PC-3 (cell line): ENCODE measurements around the gene SFT2D3. TPM values are rescaled to one million over a fixed set of nuclear protein-coding genes. Genes with fewer than 3 reads are reported as not detected.

Experiments used
- ATAC-seq: fragments of 200-7000 bp; cut with Tn5 transposase; 2 replicates; pipeline ENCODE4 v1.9.1; 2020; ENCODE audit warnings: mild to moderate bottlenecking, moderate library complexity
- BruUV-seq: library from RNA; stranded (reverse); fragments of 400-500 nt; replicated peaks from 2 replicates; lab custom pipeline; 2021; lab: Mats Ljungman, UMichigan
- CTCF ChIA-PET: fragments of 300-600 bp; sonication (Branson Sonifier 250); formaldehyde crosslinking; loops from one replicate; lab custom pipeline; 2022; ENCODE audit warnings: antibody characterized with exemption; lab: Charles Lee
- POLR2A ChIA-PET: fragments of 300-600 bp; sonication (Branson Sonifier 250); formaldehyde crosslinking; loops from one replicate; lab custom pipeline; 2022; ENCODE audit warnings: antibody characterized with exemption; ENCODE audit not compliant: unreplicated experiment; lab: Charles Lee
- DNase-seq: peaks from one replicate; pipeline ENCODE4 v3.0.0-alpha.2; 2015
- H2AFZ ChIP-seq: fragments of 300-600 bp; sonication (generic); 2 replicates; pipeline ENCODE4 v1.6.0; 2016; ENCODE audit warnings: antibody characterized with exemption, low read length
- H3F3A ChIP-seq: fragments of 300-600 bp; sonication (generic); one replicate; pipeline ENCODE4 v1.6.0; 2017; ENCODE audit warnings: antibody characterized with exemption, low read length, control low read depth, mild to moderate bottlenecking; ENCODE audit not compliant: unreplicated experiment
- H3K27ac ChIP-seq: fragments of 300-600 bp; sonication (generic); 2 replicates; pipeline ENCODE4 v1.5.1; 2016; ENCODE audit warnings: mild to moderate bottlenecking, low read length
- H3K27me3 ChIP-seq: fragments of 300-600 bp; sonication (generic); 2 replicates; pipeline ENCODE4 v1.6.1; 2016; ENCODE audit warnings: low read length, mixed read lengths
- H3K36me3 ChIP-seq: fragments of 300-600 bp; sonication (generic); 2 replicates; pipeline ENCODE4 v1.6.1; 2016; ENCODE audit warnings: low read depth, mixed run types, low read length, mixed read lengths
- H3K4me1 ChIP-seq: fragments of 300-600 bp; sonication (generic); 2 replicates; pipeline ENCODE4 v1.5.1; 2016; ENCODE audit warnings: low read length; ENCODE audit not compliant: insufficient read depth
- H3K4me2 ChIP-seq: fragments of 300-600 bp; sonication (generic); 2 replicates; pipeline ENCODE4 v1.6.0; 2016; ENCODE audit warnings: low read length
- H3K4me3 ChIP-seq: fragments of 300-600 bp; sonication (generic); 2 replicates; pipeline ENCODE4 v1.5.1; 2016; ENCODE audit warnings: mild to moderate bottlenecking, low read length, mixed read lengths
- H3K79me2 ChIP-seq: fragments of 300-600 bp; sonication (generic); 2 replicates; pipeline ENCODE4 v1.6.1; 2017; ENCODE audit warnings: low read length, mixed read lengths
- H3K9ac ChIP-seq: fragments of 300-600 bp; sonication (generic); 2 replicates; pipeline ENCODE4 v1.6.0; 2016; ENCODE audit warnings: mild to moderate bottlenecking, low read length
- H3K9me2 ChIP-seq: fragments of 300-600 bp; sonication (generic); replicated peaks from 2 replicates; pipeline ENCODE4 v1.6.1; 2016; ENCODE audit warnings: mixed run types, low read length, mixed read lengths
- H3K9me3 ChIP-seq: fragments of 300-600 bp; sonication (generic); 2 replicates; pipeline ENCODE4 v1.6.1; 2016; ENCODE audit warnings: low read length, mixed read lengths
- H4K20me1 ChIP-seq: fragments of 300-600 bp; sonication (generic); 2 replicates; pipeline ENCODE4 v1.6.1; 2016; ENCODE audit warnings: low read length, mixed read lengths
- EZH2 ChIP-seq: fragments of 300-600 bp; sonication (generic); IDR thresholded peaks from one replicate; pipeline ENCODE4 v1.6.1; 2017; ENCODE audit warnings: antibody characterized with exemption, mild to moderate bottlenecking, low read length; ENCODE audit not compliant: unreplicated experiment
- EZH2phosphoT487 ChIP-seq: fragments of 300-600 bp; sonication (generic); IDR thresholded peaks from 2 replicates; pipeline ENCODE4 v1.6.1; 2018; ENCODE audit warnings: mild to moderate bottlenecking, antibody characterized with exemption, low read length, borderline replicate concordance
- intact Hi-C: fragments of 100-400 bp; cut with micrococcal nuclease; formaldehyde crosslinking; loops from 2 replicates; pipeline ENCODE4 v1.9.0; 2023
- total RNA-seq: library from RNA; depleted of rRNA; stranded (reverse); fragments of >200 nt; gene quantifications from 2 replicates; pipeline ENCODE4 v1.2.3, GENCODE V29; 2014
- TF ChIP-seq, protein P1 (sequence below): fragments of 300-600 bp; sonication (generic); conservative IDR thresholded peaks from 2 replicates; pipeline ENCODE4 v1.5.1; 2017; ENCODE audit warnings: antibody characterized with exemption, low read depth, mild to moderate bottlenecking, low read length

The SFT2D3 gene
- total RNA-seq, 1 experiment from 2014 or later = 4.2 TPM

DNA sequence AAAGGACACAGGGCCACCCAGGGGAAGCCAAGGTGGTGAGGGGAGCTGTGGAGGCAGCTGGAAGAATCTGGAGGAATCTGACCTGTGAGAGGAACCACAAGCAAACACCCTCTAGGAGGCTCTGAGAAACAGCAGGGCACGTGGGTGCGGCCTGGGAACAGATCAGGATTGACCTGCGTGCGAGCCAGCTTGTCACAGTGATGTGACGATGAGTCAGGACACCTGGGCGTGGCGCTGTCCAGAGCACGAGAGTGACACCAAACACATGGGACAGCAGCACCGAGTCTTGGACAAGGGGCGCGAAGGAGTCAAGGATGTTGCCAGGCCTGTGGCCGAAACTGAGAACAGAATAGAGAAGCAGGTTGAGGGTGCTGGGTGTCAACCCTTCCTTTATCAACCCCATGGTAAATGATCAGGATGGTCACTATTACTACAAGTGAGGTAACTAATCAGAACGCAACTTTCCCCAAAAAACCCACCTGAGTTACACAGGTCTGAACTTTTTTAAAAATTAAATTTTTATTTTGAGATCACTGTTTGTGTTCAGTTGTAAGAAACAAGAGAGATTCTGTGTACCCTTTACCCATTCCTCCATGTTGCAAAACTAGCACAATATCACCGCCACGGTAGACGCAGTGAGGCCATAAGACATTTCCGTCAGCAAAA is 637 bp upstream of the SFT2D3 start:
- peak; percentile 57 for ATAC-seq
- intact Hi-C loops = loop anchor here (1.0 kb wide), 1 partner anchor 158 kb away; the partner anchor contains the start of gene POLR2D
- Histone ChIP-seq H3K9me2 (no peaks in the 10 kb centered on the region), H3K36me3 (peaks cover 4% of the 10 kb centered on the region; the same call in 1 of the 2 replicates), H3K27me3 (no peaks in the 10 kb centered on the region), H3K79me2 (peaks cover 30% of the 10 kb centered on the region), H3K4me2 (peak overlapping the region; percentile 95), H3K9me3 (no peaks in the 10 kb centered on the region), H4K20me1 (peaks cover 11% of the 10 kb centered on the region; the same call in 1 of the 2 replicates), H3K27ac (peak overlapping the region; percentile 95), H3K9ac (peak overlapping the region; percentile 85), H3K4me1 (peaks cover 47% of the 10 kb centered on the region), H3K4me3 (peak overlapping the region; percentile 73), H2AFZ (peak overlapping the region; percentile 41), H3F3A (no peaks in the 10 kb centered on the region)
- CTCF ChIA-PET = interaction anchor here (0.6 kb wide), 1 partner anchor 13 kb away, joined by 3 read pairs; no protein-coding TSS in a partner anchor
- peak; percentile 95 for DNase-seq
- TSS peak; percentile 93 for BruUV-seq
- TF ChIP-seq, protein P1, sequence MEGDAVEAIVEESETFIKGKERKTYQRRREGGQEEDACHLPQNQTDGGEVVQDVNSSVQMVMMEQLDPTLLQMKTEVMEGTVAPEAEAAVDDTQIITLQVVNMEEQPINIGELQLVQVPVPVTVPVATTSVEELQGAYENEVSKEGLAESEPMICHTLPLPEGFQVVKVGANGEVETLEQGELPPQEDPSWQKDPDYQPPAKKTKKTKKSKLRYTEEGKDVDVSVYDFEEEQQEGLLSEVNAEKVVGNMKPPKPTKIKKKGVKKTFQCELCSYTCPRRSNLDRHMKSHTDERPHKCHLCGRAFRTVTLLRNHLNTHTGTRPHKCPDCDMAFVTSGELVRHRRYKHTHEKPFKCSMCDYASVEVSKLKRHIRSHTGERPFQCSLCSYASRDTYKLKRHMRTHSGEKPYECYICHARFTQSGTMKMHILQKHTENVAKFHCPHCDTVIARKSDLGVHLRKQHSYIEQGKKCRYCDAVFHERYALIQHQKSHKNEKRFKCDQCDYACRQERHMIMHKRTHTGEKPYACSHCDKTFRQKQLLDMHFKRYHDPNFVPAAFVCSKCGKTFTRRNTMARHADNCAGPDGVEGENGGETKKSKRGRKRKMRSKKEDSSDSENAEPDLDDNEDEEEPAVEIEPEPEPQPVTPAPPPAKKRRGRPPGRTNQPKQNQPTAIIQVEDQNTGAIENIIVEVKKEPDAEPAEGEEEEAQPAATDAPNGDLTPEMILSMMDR = peak; percentile 10; the same call in 1 of the 2 replicates
- TF ChIP-seq EZH2 (no peak), EZH2phosphoT487 (no peak)
- POLR2A ChIA-PET = interaction anchor here (0.9 kb wide), 1 partner anchor 25 kb away, joined by 3 read pairs; the partner anchor contains the start of gene LIMS2

DNA sequence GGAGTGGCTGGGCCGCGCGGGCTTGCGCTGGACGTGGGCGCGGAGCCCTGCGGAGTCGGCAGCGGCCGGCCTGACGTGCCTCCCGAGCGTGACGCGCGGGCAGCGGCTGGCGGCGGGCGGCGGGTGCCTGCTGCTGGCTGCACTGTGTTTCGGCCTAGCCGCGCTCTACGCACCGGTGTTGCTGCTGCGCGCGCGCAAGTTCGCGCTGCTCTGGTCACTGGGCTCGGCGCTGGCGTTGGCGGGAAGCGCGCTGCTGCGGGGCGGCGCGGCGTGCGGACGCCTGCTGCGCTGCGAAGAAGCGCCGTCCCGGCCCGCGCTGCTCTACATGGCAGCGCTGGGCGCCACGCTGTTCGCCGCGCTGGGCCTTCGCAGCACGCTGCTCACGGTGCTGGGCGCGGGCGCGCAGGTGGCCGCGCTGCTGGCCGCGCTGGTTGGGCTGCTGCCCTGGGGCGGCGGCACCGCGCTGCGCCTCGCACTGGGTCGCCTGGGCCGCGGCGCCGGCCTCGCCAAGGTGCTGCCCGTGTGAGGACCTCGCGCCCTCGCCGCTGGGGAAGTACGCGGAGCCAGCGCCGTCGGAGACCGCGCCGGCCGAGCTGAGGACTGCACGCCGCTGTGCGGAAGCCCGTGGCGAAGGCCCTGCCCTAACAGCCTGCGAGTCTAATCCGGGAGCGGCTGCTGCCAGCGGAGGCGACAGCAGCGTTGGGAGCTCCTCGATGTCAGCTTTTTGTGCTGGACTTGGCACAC is 526 bp downstream of the SFT2D3 start:
- Histone ChIP-seq H3K36me3 (peaks cover 10% of the 10 kb centered on the region; the same call in 1 of the 2 replicates), H3K27ac (peak overlapping the region; percentile 95), H3K4me1 (peaks cover 38% of the 10 kb centered on the region), H3K79me2 (peaks cover 30% of the 10 kb centered on the region), H3K9ac (peak overlapping the region; percentile 85), H3K27me3 (no peaks in the 10 kb centered on the region), H2AFZ (peak overlapping the region; percentile 41; the same call in 1 of the 2 replicates), H3K4me2 (peak overlapping the region; percentile 95), H3F3A (no peaks in the 10 kb centered on the region), H3K9me2 (no peaks in the 10 kb centered on the region), H3K9me3 (no peaks in the 10 kb centered on the region), H4K20me1 (peaks cover 11% of the 10 kb centered on the region; the same call in 1 of the 2 replicates), H3K4me3 (peak overlapping the region; percentile 73)
- intact Hi-C loops = no loop called here
- TF ChIP-seq, protein P1 = no peak
- TF ChIP-seq EZH2phosphoT487 (no peak), EZH2 (no peak)
- no TSS peak for BruUV-seq
- CTCF ChIA-PET = interaction anchor here (0.6 kb wide), 1 partner anchor 51 kb away, joined by 5 read pairs; no protein-coding TSS in a partner anchor
- peak; percentile 61 for ATAC-seq
- POLR2A ChIA-PET = interaction anchor here (0.6 kb wide), 2 partner anchors 20 to 108 kb away, joined by 3 to 4 read pairs; no protein-coding TSS in a partner anchor
- peak; percentile 78 for DNase-seq
